Measurements from ENCODE around the gene PRRT1B. TPM values are rescaled to one million over a fixed set of nuclear protein-coding genes. Genes with fewer than 3 reads are reported as not detected.

PRRT1B gene
- total RNA-seq, 4 donors from 2014 or later, result 1.6 to 12.3 (median 5.7) TPM; not detected in 1

- no peaks in the 10 kb centered on the region for H3K36me3 ChIP-seq
- H3K27ac ChIP-seq, result no peak overlapping the region
- 60% methylated on average over 1 of the region's 1 CpG; no CpG with 5 or more reads in 1 of the 2 donors for WGBS, 2 donors (ENCODE audit: low coverage in 1 of 2)
- intact Hi-C loops (cut with DNase I; ENCODE audit: low total_unique reads), result no loop called here
- H3K4me1 ChIP-seq, result no peaks in the 10 kb centered on the region
- no peaks in the 10 kb centered on the region for H3K9me3 ChIP-seq
- TF ChIP-seq POLR2AphosphoS5 (IDR thresholded peaks at IDR 0.05), result no peak
- no peak for TF ChIP-seq CTCF (IDR thresholded peaks at IDR 0.05)
- no peak for TF ChIP-seq EP300 (IDR thresholded peaks at IDR 0.05; ENCODE audit: low read depth)
- no peak for TF ChIP-seq POLR2A (IDR thresholded peaks at IDR 0.05)
- no peak overlapping the region for H3K4me3 ChIP-seq
- DNase-seq, result no peak
- peaks cover 15% of the 10 kb centered on the region for H3K27me3 ChIP-seq
- in situ Hi-C loops (cut with MboI; ENCODE audit: low pct_ligation_motif_present in 1 of 4, low pct_unique_long_range_greater_than_20kb in 1 of 4, low sequenced_read_pairs in 3 of 4), result loop anchor here in 1 of 4 donors (25.0 kb wide), 1 partner anchor 703 kb away; no protein-coding TSS in a partner anchor
Observed at GRCh38 chr9:131559421-131560000, 14.2 kb downstream of the PRRT1B start.

GRCh38 chr9:131562032-131562959, 17.0 kb downstream of the PRRT1B start:
- H3K27ac ChIP-seq, result no peak overlapping the region

GRCh38 chr9:131565369-131565768, 20.0 kb downstream of the PRRT1B start:
- no peak for DNase-seq
- 86 to 87% methylated on average over 4 to 5 of the region's 5 CpGs for WGBS, 2 donors (ENCODE audit: low coverage in 1 of 2)
- in situ Hi-C loops (cut with MboI; ENCODE audit: low pct_ligation_motif_present in 1 of 4, low pct_unique_long_range_greater_than_20kb in 1 of 4, low sequenced_read_pairs in 3 of 4) (loop anchor here in 1 of 4 donors (25.0 kb wide), 1 partner anchor 697 kb away; no protein-coding TSS in a partner anchor), intact Hi-C loops (cut with DNase I; ENCODE audit: low total_unique reads) (no loop called here)
- no peaks in the 10 kb centered on the region for H3K36me3 ChIP-seq
- H3K9me3 ChIP-seq, result no peaks in the 10 kb centered on the region
- no peak overlapping the region for H3K27ac ChIP-seq
- H3K4me1 ChIP-seq, result no peaks in the 10 kb centered on the region
- no peaks in the 10 kb centered on the region for H3K27me3 ChIP-seq
- no peak for TF ChIP-seq POLR2A (IDR thresholded peaks at IDR 0.05)
- no peak for TF ChIP-seq CTCF (IDR thresholded peaks at IDR 0.05)
- TF ChIP-seq EP300 (IDR thresholded peaks at IDR 0.05; ENCODE audit: low read depth), result no peak
- no peak for TF ChIP-seq POLR2AphosphoS5 (IDR thresholded peaks at IDR 0.05)
- no peak overlapping the region for H3K4me3 ChIP-seq

More at GRCh38 chr9:131562032-131562959, 17.0 kb downstream of the PRRT1B start:
- H3K9me3 ChIP-seq, result no peaks in the 10 kb centered on the region
- intact Hi-C loops (cut with DNase I; ENCODE audit: low total_unique reads) (no loop called here), in situ Hi-C loops (cut with MboI; ENCODE audit: low pct_ligation_motif_present in 1 of 4, low pct_unique_long_range_greater_than_20kb in 1 of 4, low sequenced_read_pairs in 3 of 4) (loop anchor here in 1 of 4 donors (25.0 kb wide), 1 partner anchor 700 kb away; no protein-coding TSS in a partner anchor)
- TF ChIP-seq CTCF (IDR thresholded peaks at IDR 0.05) (no peak), POLR2AphosphoS5 (IDR thresholded peaks at IDR 0.05) (no peak), EP300 (IDR thresholded peaks at IDR 0.05; ENCODE audit: low read depth) (no peak), POLR2A (IDR thresholded peaks at IDR 0.05) (no peak)
- H3K36me3 ChIP-seq, result no peaks in the 10 kb centered on the region
- 56 to 73% methylated on average over 8 to 9 of the region's 9 CpGs for WGBS, 2 donors (ENCODE audit: low coverage in 1 of 2)
- no peak for DNase-seq
- no peaks in the 10 kb centered on the region for H3K4me1 ChIP-seq
- H3K27me3 ChIP-seq, result no peaks in the 10 kb centered on the region
- H3K4me3 ChIP-seq, result no peak overlapping the region

- Histone ChIP-seq H3K27me3 (no peaks in the 10 kb centered on the region), H3K27ac (no peak overlapping the region), H3K4me3 (no peak overlapping the region), H3K9me3 (no peaks in the 10 kb centered on the region), H3K4me1 (no peaks in the 10 kb centered on the region), H3K36me3 (no peaks in the 10 kb centered on the region)
- in situ Hi-C loops (cut with MboI; ENCODE audit: low pct_ligation_motif_present in 1 of 4, low pct_unique_long_range_greater_than_20kb in 1 of 4, low sequenced_read_pairs in 3 of 4), result loop anchor here in 1 of 4 donors (25.0 kb wide), 1 partner anchor 696 kb away; no protein-coding TSS in a partner anchor
- intact Hi-C loops (cut with DNase I; ENCODE audit: low total_unique reads), result no loop called here
- TF ChIP-seq EP300 (IDR thresholded peaks at IDR 0.05; ENCODE audit: low read depth) (no peak), POLR2A (IDR thresholded peaks at IDR 0.05) (no peak), CTCF (IDR thresholded peaks at IDR 0.05) (no peak), POLR2AphosphoS5 (IDR thresholded peaks at IDR 0.05) (no peak)
- no peak for DNase-seq
- 96 to 98% methylated on average over 3 of the region's 3 CpGs for WGBS, 2 donors (ENCODE audit: low coverage in 1 of 2)
Observed at GRCh38 chr9:131566158-131566557, 20.8 kb downstream of the PRRT1B start.

Data from transverse colon (tissue), 4 donors.